Adrenal gland (tissue), 5 donors: ENCODE measurements around the gene STRA6.

Experiments
- POLR2A ChIP-seq, 2 donors: fragments of 450-650 bp; IDR thresholded peaks; one replicate each; pipeline ENCODE4 v1.6.1; 2017; ENCODE audit warnings: antibody characterized with exemption in 2 of 2, mild to moderate bottlenecking in 2 of 2, moderate library complexity in 1 of 2
- TF ChIP-seq, protein P1 (sequence below), 6 experiments: fragments of 450-650 bp in 4 of 6; fragments of 200-600 bp in 2 of 6; sonication (generic) in 1 of 6; IDR thresholded peaks; 1 replicate in 5 of 6; 2 replicates in 1 of 6; pipeline versions ENCODE4 v1.5.1 to v1.8.0; 2016 to 2021; ENCODE audit warnings: antibody characterized with exemption in 6 of 6, mild to moderate bottlenecking in 2 of 6, moderate library complexity in 1 of 6
- donor health status: DM: no; HTN: no; CAD: no.

DNA sequence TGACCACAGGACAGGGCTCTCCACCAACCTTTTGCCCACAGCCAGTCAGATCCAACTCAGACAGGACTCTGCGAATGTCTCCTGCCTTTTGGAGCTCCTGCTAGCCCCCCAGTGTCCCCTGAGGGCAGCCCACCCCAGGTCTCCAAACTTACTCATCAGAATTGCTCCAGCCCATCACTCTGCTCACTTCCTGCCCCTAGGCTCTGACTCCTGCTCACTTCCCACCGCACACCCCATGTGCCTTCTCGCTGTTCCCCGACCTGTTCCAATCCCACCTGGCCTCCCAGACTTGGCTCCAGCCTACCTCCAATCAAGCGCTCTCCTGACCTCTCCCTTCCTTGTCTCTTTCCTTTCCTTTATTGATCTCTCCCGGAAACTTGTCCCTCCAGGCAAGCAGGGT is 5.9 kb upstream of the STRA6 start:
- TF ChIP-seq, protein P1, sequence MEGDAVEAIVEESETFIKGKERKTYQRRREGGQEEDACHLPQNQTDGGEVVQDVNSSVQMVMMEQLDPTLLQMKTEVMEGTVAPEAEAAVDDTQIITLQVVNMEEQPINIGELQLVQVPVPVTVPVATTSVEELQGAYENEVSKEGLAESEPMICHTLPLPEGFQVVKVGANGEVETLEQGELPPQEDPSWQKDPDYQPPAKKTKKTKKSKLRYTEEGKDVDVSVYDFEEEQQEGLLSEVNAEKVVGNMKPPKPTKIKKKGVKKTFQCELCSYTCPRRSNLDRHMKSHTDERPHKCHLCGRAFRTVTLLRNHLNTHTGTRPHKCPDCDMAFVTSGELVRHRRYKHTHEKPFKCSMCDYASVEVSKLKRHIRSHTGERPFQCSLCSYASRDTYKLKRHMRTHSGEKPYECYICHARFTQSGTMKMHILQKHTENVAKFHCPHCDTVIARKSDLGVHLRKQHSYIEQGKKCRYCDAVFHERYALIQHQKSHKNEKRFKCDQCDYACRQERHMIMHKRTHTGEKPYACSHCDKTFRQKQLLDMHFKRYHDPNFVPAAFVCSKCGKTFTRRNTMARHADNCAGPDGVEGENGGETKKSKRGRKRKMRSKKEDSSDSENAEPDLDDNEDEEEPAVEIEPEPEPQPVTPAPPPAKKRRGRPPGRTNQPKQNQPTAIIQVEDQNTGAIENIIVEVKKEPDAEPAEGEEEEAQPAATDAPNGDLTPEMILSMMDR (IDR thresholded peaks at IDR 0.05) = no peak
- TF ChIP-seq POLR2A (IDR thresholded peaks at IDR 0.05) = no peak
